Immature natural killer cell (primary cell): Measurements from ENCODE around the gene GFRA4. TPM values are rescaled to one million over a fixed set of nuclear protein-coding genes. Genes with fewer than 3 reads are reported as not detected.
"Not testable (repeated sequence)": the region's sequence is repeated elsewhere in the genome, so short reads cannot be mapped to it uniquely, and the experiment has no call there.

ENCODE experiments used
- DNase-seq, 3 donors: peaks; one replicate each; pipeline ENCODE4 v3.0.0; 2022; ENCODE audit warnings: mixed read lengths in 1 of 3
- H3K27ac Mint-ChIP-seq, 6 donors: one replicate each; pipeline ENCODE4 v1.8.0; 2020; ENCODE audit warnings: mixed read lengths in 6 of 6, mild to moderate bottlenecking in 5 of 6, inconsistent platforms in 4 of 6, moderate library complexity in 3 of 6
- H3K27me3 Mint-ChIP-seq, 3 donors: one replicate each; pipeline ENCODE4 v1.8.0; 2020 to 2021; ENCODE audit warnings: low read depth in 3 of 3, mild to moderate bottlenecking in 3 of 3, mixed read lengths in 3 of 3, moderate library complexity in 3 of 3, inconsistent platforms in 1 of 3
- H3K36me3 Mint-ChIP-seq, 3 donors: one replicate each; pipeline ENCODE4 v1.8.0; 2020; ENCODE audit warnings: mixed read lengths in 3 of 3, inconsistent platforms in 2 of 3, mild to moderate bottlenecking in 2 of 3
- H3K4me1 Mint-ChIP-seq, 2 donors: one replicate each; pipeline ENCODE4 v1.8.0; 2020; ENCODE audit warnings: inconsistent platforms in 2 of 2, mild to moderate bottlenecking in 2 of 2, mixed read lengths in 2 of 2, moderate library complexity in 1 of 2
- H3K4me3 Mint-ChIP-seq, 5 donors: one replicate each; pipeline ENCODE4 v1.8.0; 2020; ENCODE audit warnings: mild to moderate bottlenecking in 5 of 5, mixed read lengths in 5 of 5, inconsistent platforms in 3 of 5, moderate library complexity in 3 of 5
- H3K9me3 Mint-ChIP-seq, 6 donors: one replicate each; pipeline ENCODE4 v1.8.0; 2020; ENCODE audit warnings: mild to moderate bottlenecking in 6 of 6, mixed read lengths in 6 of 6, inconsistent platforms in 4 of 6, moderate library complexity in 3 of 6
- polyA plus RNA-seq, 3 donors: library from polyadenylated mRNA; unstranded; fragments of 300-500 nt; fragmentation: Illumina TruSeq; gene quantifications; one replicate each; pipeline ENCODE4 v1.2.3, GENCODE V29; 2021

Gene GFRA4
- polyA plus RNA-seq, 3 donors from 2014 or later = not detected

DNA sequence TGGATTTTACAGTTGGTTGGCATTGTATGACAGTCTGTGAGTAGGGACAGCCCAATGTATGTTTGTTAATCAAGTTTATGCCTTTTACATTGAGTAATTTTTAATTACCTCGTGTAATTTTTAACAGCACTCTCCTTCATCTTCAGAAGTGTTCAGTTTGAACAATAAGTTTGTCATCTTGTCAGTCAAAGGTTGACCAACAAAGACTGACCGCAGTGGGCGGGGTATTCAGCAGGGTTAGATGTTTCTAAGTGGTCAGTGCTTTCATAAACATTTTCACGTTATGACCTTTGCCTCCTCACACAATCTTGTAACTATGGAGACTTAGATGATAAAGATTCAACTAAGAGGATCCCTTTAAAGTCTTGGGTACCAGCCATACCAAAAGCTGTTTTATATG is 40.8 kb downstream of the GFRA4 start:
- H3K9me3 Mint-ChIP-seq = no peaks in the 10 kb centered on the region
- no peak overlapping the region for H3K4me3 Mint-ChIP-seq
- peaks cover 4 to 35% (median 17%) of the 10 kb centered on the region in 3 donors for H3K36me3 Mint-ChIP-seq
- no peak overlapping the region for H3K27ac Mint-ChIP-seq
- H3K4me1 Mint-ChIP-seq = no peaks in the 10 kb centered on the region
- no peak for DNase-seq
- H3K27me3 Mint-ChIP-seq = no peaks in the 10 kb centered on the region

GRCh38 chr20:3621111-3621510 is 42.1 kb downstream of the GFRA4 start:
- Mint-ChIP-seq H3K4me1 (no peaks in the 10 kb centered on the region), H3K4me3 (no peak overlapping the region), H3K27me3 (no peaks in the 10 kb centered on the region), H3K36me3 (peaks cover 0 to 40% (median 22%) of the 10 kb centered on the region in 3 donors), H3K9me3 (no peaks in the 10 kb centered on the region), H3K27ac (no peak overlapping the region)
- no peak for DNase-seq

GRCh38 chr20:3616250-3616649 is 46.9 kb downstream of the GFRA4 start:
- peaks cover 8 to 37% (median 9%) of the 10 kb centered on the region in 3 donors for H3K36me3 Mint-ChIP-seq
- no peak overlapping the region for H3K4me3 Mint-ChIP-seq
- H3K27me3 Mint-ChIP-seq = peaks cover 0 to 2% (median 0%) of the 10 kb centered on the region in 3 donors
- H3K4me1 Mint-ChIP-seq = no peaks in the 10 kb centered on the region
- no peaks in the 10 kb centered on the region for H3K9me3 Mint-ChIP-seq
- no peak overlapping the region for H3K27ac Mint-ChIP-seq
- no peak for DNase-seq

DNA sequence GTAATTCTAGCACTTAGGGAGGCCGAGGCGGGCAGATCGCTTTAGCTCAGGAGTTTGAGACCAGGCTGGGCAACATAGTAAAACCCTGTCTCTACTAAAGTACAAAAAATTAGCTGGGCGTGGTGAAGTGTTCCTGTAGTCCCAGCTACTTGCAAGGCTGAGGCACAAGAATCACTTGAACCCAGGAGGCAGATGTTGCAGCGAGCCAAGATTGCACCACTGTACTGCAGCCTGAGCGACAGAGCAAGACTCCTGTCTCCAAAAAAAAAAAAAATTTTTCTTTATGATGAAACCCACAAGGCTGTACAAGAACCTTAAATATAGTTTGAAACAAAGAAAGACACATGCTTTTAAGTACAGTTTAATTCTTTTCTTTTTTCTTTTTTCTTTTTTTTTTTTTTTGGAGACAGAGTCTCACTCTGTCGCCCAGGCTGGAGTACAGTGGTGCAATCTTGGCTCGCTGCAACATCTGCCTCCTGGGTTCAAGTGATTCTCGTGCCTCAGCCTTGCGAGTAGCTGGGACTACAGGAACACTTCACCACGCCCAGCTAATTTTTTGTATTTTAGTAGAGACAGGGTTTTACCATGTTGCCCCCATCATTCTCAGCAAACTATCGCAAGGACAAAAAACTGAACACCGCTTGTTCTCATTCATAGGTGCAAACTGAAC is 47.9 kb downstream of the GFRA4 start:
- H3K36me3 Mint-ChIP-seq = peaks cover 8 to 35% (median 15%) of the 10 kb centered on the region in 3 donors

GRCh38 chr20:3614466-3614865 is 48.7 kb downstream of the GFRA4 start:
- Mint-ChIP-seq H3K9me3 (no peaks in the 10 kb centered on the region), H3K4me3 (no peak overlapping the region), H3K27me3 (peaks cover 0 to 2% (median 0%) of the 10 kb centered on the region in 3 donors), H3K27ac (no peak overlapping the region), H3K36me3 (peaks cover 11 to 42% (median 22%) of the 10 kb centered on the region in 3 donors), H3K4me1 (no peaks in the 10 kb centered on the region)
- DNase-seq = no peak

More for the DNA sequence above, 47.9 kb downstream of the GFRA4 start:
- H3K27me3 Mint-ChIP-seq, H3K4me3 Mint-ChIP-seq, H3K4me1 Mint-ChIP-seq, H3K9me3 Mint-ChIP-seq, H3K27ac Mint-ChIP-seq, DNase-seq: not testable (repeated sequence)

- DNase-seq = no peak
- H3K27me3 Mint-ChIP-seq = peaks cover 0 to 2% (median 0%) of the 10 kb centered on the region in 3 donors
- no peak overlapping the region for H3K4me3 Mint-ChIP-seq
- H3K36me3 Mint-ChIP-seq = peaks cover 13 to 47% (median 27%) of the 10 kb centered on the region in 3 donors
- H3K4me1 Mint-ChIP-seq = no peaks in the 10 kb centered on the region
- no peaks in the 10 kb centered on the region for H3K9me3 Mint-ChIP-seq
- H3K27ac Mint-ChIP-seq = no peak overlapping the region
These were observed 49.3 kb downstream of the GFRA4 start for GRCh38 chr20:3613821-3614440.

- H3K36me3 Mint-ChIP-seq = peaks cover 16 to 47% (median 27%) of the 10 kb centered on the region in 3 donors
- H3K4me1 Mint-ChIP-seq = no peaks in the 10 kb centered on the region
- no peak overlapping the region for H3K27ac Mint-ChIP-seq
- no peaks in the 10 kb centered on the region for H3K9me3 Mint-ChIP-seq
- DNase-seq = no peak
- H3K4me3 Mint-ChIP-seq = no peak overlapping the region
- H3K27me3 Mint-ChIP-seq = peaks cover 0 to 2% (median 0%) of the 10 kb centered on the region in 3 donors
These were observed 50.2 kb downstream of the GFRA4 start for GRCh38 chr20:3612795-3613572.

DNA sequence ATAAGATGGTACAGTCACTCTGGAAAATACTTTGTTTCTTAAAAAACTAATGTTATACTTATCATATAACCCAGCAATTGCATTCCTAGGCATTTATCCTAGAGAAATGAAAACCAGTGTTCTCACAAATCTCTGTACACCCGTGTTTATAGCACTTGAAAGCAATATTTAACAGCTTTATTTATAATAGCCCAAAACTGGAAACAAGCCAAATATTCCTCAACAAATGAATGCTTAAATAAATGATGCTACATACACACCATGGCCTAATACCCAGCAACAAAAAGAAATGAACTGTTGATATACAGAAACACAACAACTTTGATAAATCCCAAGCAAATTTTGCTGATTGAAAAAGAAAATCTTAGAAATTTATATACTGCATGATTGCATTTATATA is 51.3 kb downstream of the GFRA4 start:
- Mint-ChIP-seq H3K27me3 (peaks cover 0 to 2% (median 0%) of the 10 kb centered on the region in 3 donors), H3K27ac (no peak overlapping the region), H3K4me3 (no peak overlapping the region), H3K36me3 (peaks cover 18 to 46% (median 20%) of the 10 kb centered on the region in 3 donors), H3K4me1 (no peaks in the 10 kb centered on the region), H3K9me3 (no peaks in the 10 kb centered on the region)
- DNase-seq = no peak

Other genes starting within 250 kb of the GFRA4 start
- gene ATRN, start 192.4 kb downstream of the GFRA4 start, polyA plus RNA-seq = 10 to 100 TPM in 1 of 3 donors, 1 to 10 TPM in 2; 9.4 to 15.2 (median 9.7) TPM
- not detected for gene ADAM33, start 18.6 kb upstream of the GFRA4 start, polyA plus RNA-seq
- under 1 TPM in 1 of 3 donors, not detected in 2; 0.13 TPM for gene SIGLEC1, start 49.2 kb upstream of the GFRA4 start, polyA plus RNA-seq
- under 1 TPM in 1 of 3 donors, not detected in 2; 0.53 TPM for gene HSPA12B, start 69.3 kb upstream of the GFRA4 start, polyA plus RNA-seq
- 10 to 100 TPM; 16.4 to 27.5 (median 16.6) TPM for gene ADISSP, start 104.4 kb upstream of the GFRA4 start, polyA plus RNA-seq
- gene SPEF1, start 118.0 kb upstream of the GFRA4 start, polyA plus RNA-seq = not detected
- 1 to 10 TPM; 1.0 to 1.7 (median 1.1) TPM for gene CENPB, start 123.3 kb upstream of the GFRA4 start, polyA plus RNA-seq
- gene CDC25B, start 132.9 kb upstream of the GFRA4 start, polyA plus RNA-seq = 10 to 100 TPM; 25.3 to 42.0 (median 29.0) TPM
- gene AP5S1, start 157.1 kb upstream of the GFRA4 start, polyA plus RNA-seq = 10 to 100 TPM; 16.3 to 23.1 (median 17.4) TPM
- 1 to 10 TPM; 1.8 to 9.3 (median 2.5) TPM for gene MAVS, start 183.4 kb upstream of the GFRA4 start, polyA plus RNA-seq
- gene PANK2, start 226.0 kb upstream of the GFRA4 start, polyA plus RNA-seq = 10 to 100 TPM; 42.1 to 53.0 (median 44.3) TPM